GM19468 (cell line): ENCODE results near the gene C16orf96.

Experiments used
- ATAC-seq: cut with Tn5 transposase; IDR thresholded peaks from one replicate; pipeline ENCODE4 v1.9.1; 2021; ENCODE audit warnings: mild to moderate bottlenecking, moderate library complexity, moderate number of reproducible peaks; ENCODE audit not compliant: unreplicated experiment; ENCODE audit errors: extremely low read depth

The C16orf96 gene

GRCh38 chr16:4556112-4556511 lies at the start of gene C16orf96:
TSS of gene C16orf96 (plus strand) at chr16:4556340. CDS start at chr16:4556490, 150 bp downstream.
- no peak for ATAC-seq

GRCh38 chr16:4506450-4506849 lies 49.7 kb upstream of the C16orf96 start:
- no peak for ATAC-seq

GRCh38 chr16:4507588-4508345 lies 48.4 kb upstream of the C16orf96 start:
- no peak for ATAC-seq

GRCh38 chr16:4508806-4509205 lies 47.3 kb upstream of the C16orf96 start:
- no peak for ATAC-seq

- no peak for ATAC-seq
Observed at GRCh38 chr16:4509420-4509819, 46.7 kb upstream of the C16orf96 start.

- ATAC-seq = no peak
Observed at GRCh38 chr16:4510131-4510530, 46.0 kb upstream of the C16orf96 start.

GRCh38 chr16:4510747-4511426 lies 45.3 kb upstream of the C16orf96 start:
- ATAC-seq = no peak

GRCh38 chr16:4511441-4512082 lies 44.6 kb upstream of the C16orf96 start:
- no peak for ATAC-seq

- ATAC-seq = no peak
Observed at GRCh38 chr16:4512473-4512872, 43.7 kb upstream of the C16orf96 start.

GRCh38 chr16:4513086-4513860 lies 42.9 kb upstream of the C16orf96 start:
- no peak for ATAC-seq

- ATAC-seq = no peak
Observed at GRCh38 chr16:4513881-4514280, 42.3 kb upstream of the C16orf96 start.

- ATAC-seq = no peak
Observed at GRCh38 chr16:4514606-4515005, 41.5 kb upstream of the C16orf96 start.

- no peak for ATAC-seq
Observed at GRCh38 chr16:4515611-4516233, 40.4 kb upstream of the C16orf96 start.

- ATAC-seq = no peak
Observed at GRCh38 chr16:4517812-4518680, 38.1 kb upstream of the C16orf96 start.

- ATAC-seq = no peak
Observed at GRCh38 chr16:4519274-4520058, 36.7 kb upstream of the C16orf96 start.

- ATAC-seq = no peak
Observed at GRCh38 chr16:4520913-4521312, 35.2 kb upstream of the C16orf96 start.

GRCh38 chr16:4522051-4522581 lies 34.0 kb upstream of the C16orf96 start:
- no peak for ATAC-seq

- ATAC-seq = no peak
Observed at GRCh38 chr16:4523686-4524085, 32.5 kb upstream of the C16orf96 start.
